ENCODE measurements around the gene MNS1.

MNS1 gene

DNA sequence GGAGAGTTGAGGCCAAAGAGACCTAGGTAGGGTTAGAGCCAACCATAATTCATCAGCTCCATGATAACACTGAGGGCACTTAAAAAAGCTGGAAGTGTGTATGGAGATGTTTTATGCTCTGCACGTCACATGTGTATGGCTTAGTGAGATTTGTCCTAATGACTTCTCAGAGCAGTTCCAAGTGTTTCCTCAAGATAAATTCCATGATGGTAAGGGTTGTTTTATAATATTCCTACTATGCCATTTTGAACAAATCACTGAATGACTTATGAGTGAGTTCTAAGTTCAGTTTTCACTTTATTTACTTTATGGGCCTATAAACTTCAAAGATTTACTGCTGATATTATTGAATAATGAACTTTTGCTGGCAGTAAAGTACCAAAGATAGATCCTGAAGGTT lies 71.7 kb downstream of the MNS1 start:
- TF ChIP-seq, protein P1, sequence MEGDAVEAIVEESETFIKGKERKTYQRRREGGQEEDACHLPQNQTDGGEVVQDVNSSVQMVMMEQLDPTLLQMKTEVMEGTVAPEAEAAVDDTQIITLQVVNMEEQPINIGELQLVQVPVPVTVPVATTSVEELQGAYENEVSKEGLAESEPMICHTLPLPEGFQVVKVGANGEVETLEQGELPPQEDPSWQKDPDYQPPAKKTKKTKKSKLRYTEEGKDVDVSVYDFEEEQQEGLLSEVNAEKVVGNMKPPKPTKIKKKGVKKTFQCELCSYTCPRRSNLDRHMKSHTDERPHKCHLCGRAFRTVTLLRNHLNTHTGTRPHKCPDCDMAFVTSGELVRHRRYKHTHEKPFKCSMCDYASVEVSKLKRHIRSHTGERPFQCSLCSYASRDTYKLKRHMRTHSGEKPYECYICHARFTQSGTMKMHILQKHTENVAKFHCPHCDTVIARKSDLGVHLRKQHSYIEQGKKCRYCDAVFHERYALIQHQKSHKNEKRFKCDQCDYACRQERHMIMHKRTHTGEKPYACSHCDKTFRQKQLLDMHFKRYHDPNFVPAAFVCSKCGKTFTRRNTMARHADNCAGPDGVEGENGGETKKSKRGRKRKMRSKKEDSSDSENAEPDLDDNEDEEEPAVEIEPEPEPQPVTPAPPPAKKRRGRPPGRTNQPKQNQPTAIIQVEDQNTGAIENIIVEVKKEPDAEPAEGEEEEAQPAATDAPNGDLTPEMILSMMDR (IDR thresholded peaks at IDR 0.05; ENCODE audit: insufficient read depth, low read depth, low read length, missing control alignments), result no peak
- no peak for DNase-seq (ENCODE audit: low read depth)
- H3K4me3 ChIP-seq (ENCODE audit: low read length), result no peak overlapping the region

GRCh38 chr15:56390739-56391267 lies 74.1 kb downstream of the MNS1 start:
- H3K4me3 ChIP-seq (ENCODE audit: low read length), result no peak overlapping the region
- TF ChIP-seq, protein P1 (IDR thresholded peaks at IDR 0.05; ENCODE audit: insufficient read depth, low read depth, low read length, missing control alignments), result no peak
- DNase-seq (ENCODE audit: low read depth), result no peak

- DNase-seq (ENCODE audit: low read depth), result no peak
- TF ChIP-seq, protein P1 (IDR thresholded peaks at IDR 0.05; ENCODE audit: insufficient read depth, low read depth, low read length, missing control alignments), result no peak
- no peak overlapping the region for H3K4me3 ChIP-seq (ENCODE audit: low read length)
Observed at GRCh38 chr15:56385908-56386307, 79.0 kb downstream of the MNS1 start.

GRCh38 chr15:56383010-56383409 lies 81.9 kb downstream of the MNS1 start:
- H3K4me3 ChIP-seq (ENCODE audit: low read length), result no peak overlapping the region
- TF ChIP-seq, protein P1 (IDR thresholded peaks at IDR 0.05; ENCODE audit: insufficient read depth, low read depth, low read length, missing control alignments), result no peak
- DNase-seq (ENCODE audit: low read depth), result peak; percentile 56

Measured in epithelial cell of esophagus (primary cell).